ENCODE data around the gene ZNF784.
"Not testable (repeated sequence)": the region's sequence is repeated elsewhere in the genome, so short reads cannot be mapped to it uniquely, and the experiment has no call there.

Gene ZNF784

DNA sequence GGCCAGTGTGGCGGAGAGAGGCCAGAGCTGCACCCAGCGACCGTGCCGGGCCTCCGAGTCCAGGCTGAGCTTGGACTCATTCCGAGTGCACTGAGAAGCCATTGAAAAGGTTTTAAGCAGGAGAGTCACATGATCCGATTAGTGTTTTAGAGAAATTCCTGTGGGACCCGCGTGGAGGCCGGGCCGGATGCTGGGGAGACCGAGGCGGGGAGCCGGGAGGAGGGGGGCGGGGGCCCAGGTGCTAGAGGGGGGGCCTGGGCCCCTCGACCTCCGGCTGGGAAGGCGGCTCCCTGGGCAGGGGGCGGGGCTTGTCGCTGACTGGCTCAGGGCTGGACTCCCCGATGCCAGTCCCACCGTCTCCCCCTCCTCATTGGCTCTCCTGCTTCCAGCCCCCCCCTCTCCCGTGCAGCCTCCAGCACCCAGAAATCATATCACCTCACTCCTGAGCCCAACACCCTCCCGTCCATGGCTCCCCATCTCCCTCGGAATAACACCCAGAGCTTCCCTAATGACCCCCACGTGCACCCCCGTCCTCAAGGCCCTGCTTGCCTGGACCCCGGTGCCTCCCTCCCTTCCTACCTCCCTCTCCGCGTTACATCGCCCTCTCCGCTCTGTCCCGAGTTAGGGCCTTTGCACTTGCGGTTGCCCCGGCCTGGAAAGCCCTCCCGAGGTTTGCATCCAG is 38.6 kb downstream of the ZNF784 start:
- DNase-seq (ENCODE audit: low spot score) = no peak
- ChIA-PET POLR2A (ENCODE audit: low non-redundant PET) (no interaction called here), CTCF (no interaction called here)
- TF ChIP-seq, protein P1, sequence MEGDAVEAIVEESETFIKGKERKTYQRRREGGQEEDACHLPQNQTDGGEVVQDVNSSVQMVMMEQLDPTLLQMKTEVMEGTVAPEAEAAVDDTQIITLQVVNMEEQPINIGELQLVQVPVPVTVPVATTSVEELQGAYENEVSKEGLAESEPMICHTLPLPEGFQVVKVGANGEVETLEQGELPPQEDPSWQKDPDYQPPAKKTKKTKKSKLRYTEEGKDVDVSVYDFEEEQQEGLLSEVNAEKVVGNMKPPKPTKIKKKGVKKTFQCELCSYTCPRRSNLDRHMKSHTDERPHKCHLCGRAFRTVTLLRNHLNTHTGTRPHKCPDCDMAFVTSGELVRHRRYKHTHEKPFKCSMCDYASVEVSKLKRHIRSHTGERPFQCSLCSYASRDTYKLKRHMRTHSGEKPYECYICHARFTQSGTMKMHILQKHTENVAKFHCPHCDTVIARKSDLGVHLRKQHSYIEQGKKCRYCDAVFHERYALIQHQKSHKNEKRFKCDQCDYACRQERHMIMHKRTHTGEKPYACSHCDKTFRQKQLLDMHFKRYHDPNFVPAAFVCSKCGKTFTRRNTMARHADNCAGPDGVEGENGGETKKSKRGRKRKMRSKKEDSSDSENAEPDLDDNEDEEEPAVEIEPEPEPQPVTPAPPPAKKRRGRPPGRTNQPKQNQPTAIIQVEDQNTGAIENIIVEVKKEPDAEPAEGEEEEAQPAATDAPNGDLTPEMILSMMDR (conservative IDR thresholded peaks at IDR 0.05; ENCODE audit: low read depth) = no peak
- peak overlapping the region; percentile 76 for H3K27ac ChIP-seq

DNA sequence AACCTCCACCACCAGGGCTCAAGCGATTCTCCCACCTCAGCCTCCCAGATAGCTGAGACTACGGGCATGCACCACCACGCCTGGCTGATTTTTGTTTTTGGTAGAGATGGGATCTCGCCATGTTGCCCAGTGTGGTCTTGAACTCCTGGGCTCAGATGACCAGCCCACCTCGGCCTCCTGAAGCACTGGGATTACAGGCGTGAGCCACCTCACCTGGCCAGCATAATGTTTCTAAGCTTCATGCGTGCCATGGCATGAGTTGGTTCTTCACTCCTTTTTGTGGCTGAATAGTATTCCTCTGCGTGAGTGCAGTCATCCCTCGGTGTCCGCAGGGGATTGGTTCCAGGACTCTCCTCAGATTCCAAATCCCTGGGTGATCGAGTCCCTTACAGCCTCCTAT is 39.5 kb downstream of the ZNF784 start:
- POLR2A ChIA-PET (ENCODE audit: low non-redundant PET) = no interaction called here
- TF ChIP-seq, protein P1 (conservative IDR thresholded peaks at IDR 0.05; ENCODE audit: low read depth) = no peak
- DNase-seq (ENCODE audit: low spot score) = no peak
- H3K27ac ChIP-seq = peak overlapping the region; percentile 76; the same call in 1 of the 2 replicates
- CTCF ChIA-PET = interaction anchor here (0.7 kb wide), 1 partner anchor 16 kb away, joined by 3 read pairs; no protein-coding TSS in a partner anchor

- DNase-seq (ENCODE audit: low spot score); H3K27ac ChIP-seq; CTCF ChIA-PET; POLR2A ChIA-PET (ENCODE audit: low non-redundant PET): not testable (repeated sequence)
Observed at GRCh38 chr19:55583897-55584296, 40.5 kb downstream of the ZNF784 start.

DNA sequence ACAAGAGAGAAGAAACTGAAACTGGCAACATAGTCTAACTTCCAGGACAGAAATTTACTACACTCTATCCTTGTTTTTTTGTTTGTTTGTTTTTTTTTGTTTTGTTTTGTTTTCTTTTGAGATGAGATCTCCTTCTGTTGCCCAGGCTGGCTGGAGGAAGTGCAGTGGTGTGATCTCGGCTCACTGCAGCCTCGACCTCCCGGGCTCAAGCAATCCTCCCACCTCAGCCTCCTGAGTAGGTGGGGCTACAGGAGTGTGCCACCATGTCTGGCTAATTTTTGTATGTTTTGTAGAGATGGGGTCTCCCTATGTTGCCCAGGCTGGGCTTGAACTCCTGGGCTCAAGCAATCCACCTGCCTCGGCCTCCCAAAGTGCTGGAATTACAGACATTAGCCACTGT is 42.1 kb downstream of the ZNF784 start:
- DNase-seq (ENCODE audit: low spot score); CTCF ChIA-PET; H3K27ac ChIP-seq: not testable (repeated sequence)
- POLR2A ChIA-PET (ENCODE audit: low non-redundant PET) = interaction anchor here (0.5 kb wide), 1 partner anchor 26 kb away, joined by 3 read pairs; no protein-coding TSS in a partner anchor

DNA sequence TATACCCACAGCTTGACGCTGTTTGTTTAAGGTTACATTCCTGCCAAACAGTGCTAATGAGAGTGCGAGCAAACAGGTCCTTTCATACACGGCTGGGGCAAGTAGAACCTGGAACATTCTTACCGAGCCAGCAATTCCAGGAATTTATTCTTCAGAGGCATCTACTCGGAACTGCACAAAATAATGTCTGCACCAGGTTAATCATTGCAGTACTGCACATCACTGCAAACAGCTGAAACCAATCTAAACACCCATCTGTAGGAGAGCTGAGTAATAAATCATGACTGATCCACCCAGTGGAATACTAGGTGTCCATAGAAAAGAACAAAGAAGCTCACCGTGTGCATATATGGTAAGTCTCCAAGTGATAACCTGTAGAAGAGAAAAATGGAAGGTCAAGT is 42.5 kb downstream of the ZNF784 start:
- CTCF ChIA-PET = interaction anchor here (0.6 to 0.7 kb wide), 2 partner anchors 25 to 50 kb away, joined by 3 read pairs; no protein-coding TSS in a partner anchor
- DNase-seq (ENCODE audit: low spot score) = no peak
- POLR2A ChIA-PET (ENCODE audit: low non-redundant PET) = interaction anchor here (0.5 kb wide), 1 partner anchor 26 kb away, joined by 3 read pairs; no protein-coding TSS in a partner anchor
- no peak overlapping the region for H3K27ac ChIP-seq
- TF ChIP-seq, protein P1 (conservative IDR thresholded peaks at IDR 0.05; ENCODE audit: low read depth) = no peak

- POLR2A ChIA-PET (ENCODE audit: low non-redundant PET) = interaction anchor here (0.6 to 1.0 kb wide), 2 partner anchors 18 to 32 kb away, joined by 3 to 6 read pairs; partner anchors contain the start of gene FIZ1
- H3K27ac ChIP-seq = peak overlapping the region; percentile 87
- CTCF ChIA-PET = interaction anchor here (0.6 to 0.7 kb wide), 3 partner anchors 25 to 484 kb away, joined by 3 read pairs; no protein-coding TSS in a partner anchor
- DNase-seq (ENCODE audit: low spot score) = no peak
- TF ChIP-seq, protein P1 (conservative IDR thresholded peaks at IDR 0.05; ENCODE audit: low read depth) = no peak
Observed at GRCh38 chr19:55581145-55581822, 43.1 kb downstream of the ZNF784 start.

DNA sequence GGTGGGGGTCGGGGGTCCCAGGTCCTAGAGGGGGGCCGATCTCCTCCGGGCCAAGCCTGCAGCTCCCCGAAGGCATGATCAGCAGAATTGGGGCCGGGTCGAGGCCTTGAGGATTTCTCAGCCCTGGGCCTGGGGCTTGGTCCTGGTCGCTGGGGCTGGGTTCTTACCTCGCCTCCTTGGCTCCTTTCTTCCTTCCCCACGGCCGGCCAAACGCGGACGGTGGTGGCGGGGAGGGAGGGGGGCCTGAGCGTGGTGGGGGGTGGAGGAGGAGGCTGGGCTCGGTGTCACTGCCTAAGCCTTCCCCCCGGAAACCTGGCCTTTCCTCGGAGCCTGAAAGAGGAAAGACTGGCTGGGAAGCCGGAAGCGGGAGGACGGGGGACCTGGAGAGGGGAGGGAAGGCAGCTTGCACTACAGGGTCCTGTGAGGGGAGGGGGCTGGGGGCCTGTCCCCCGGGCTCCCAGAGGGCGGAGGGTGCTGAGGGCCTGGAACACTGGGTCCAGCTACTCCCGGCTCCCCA is 43.7 kb downstream of the ZNF784 start, which contains the start of gene ZNF579:
Gene ZNF579, minus strand, starts transcription at position 221 of the 517 bp plus-strand sequence. CDS start 1,209 bp downstream, outside the sequence.
- H3K27ac ChIP-seq = peak within 1 kb of the TSS; percentile 87
- DNase-seq (ENCODE audit: low spot score) = peak; percentile 77

More for the DNA sequence above, 43.7 kb downstream of the ZNF784 start, which contains the start of gene ZNF579:
- TF ChIP-seq, protein P1 (conservative IDR thresholded peaks at IDR 0.05; ENCODE audit: low read depth) = no peak
- POLR2A ChIA-PET (ENCODE audit: low non-redundant PET) = interaction anchor here (0.6 to 1.0 kb wide), 5 partner anchors 19 to 291 kb away, joined by 3 to 6 read pairs (median 3); partner anchors contain the start of gene FIZ1
- CTCF ChIA-PET = interaction anchor here (0.5 to 0.6 kb wide), 2 partner anchors 114 to 483 kb away, joined by 3 read pairs; no protein-coding TSS in a partner anchor
